GM19193 (cell line): ENCODE measurements around the gene PLCB3.

Experiments
- POLR2A ChIP-seq: IDR thresholded peaks from 4 replicates; pipeline ENCODE4 v1.6.1; 2011; ENCODE audit not compliant: insufficient read depth, insufficient read length; ENCODE audit errors: extremely low read depth

PLCB3 gene

GRCh38 chr11:64275841-64276240, 24.5 kb downstream of the PLCB3 start:
- TF ChIP-seq POLR2A, result no peak

GRCh38 chr11:64276653-64277431, 25.5 kb downstream of the PLCB3 start:
- no peak for TF ChIP-seq POLR2A

DNA sequence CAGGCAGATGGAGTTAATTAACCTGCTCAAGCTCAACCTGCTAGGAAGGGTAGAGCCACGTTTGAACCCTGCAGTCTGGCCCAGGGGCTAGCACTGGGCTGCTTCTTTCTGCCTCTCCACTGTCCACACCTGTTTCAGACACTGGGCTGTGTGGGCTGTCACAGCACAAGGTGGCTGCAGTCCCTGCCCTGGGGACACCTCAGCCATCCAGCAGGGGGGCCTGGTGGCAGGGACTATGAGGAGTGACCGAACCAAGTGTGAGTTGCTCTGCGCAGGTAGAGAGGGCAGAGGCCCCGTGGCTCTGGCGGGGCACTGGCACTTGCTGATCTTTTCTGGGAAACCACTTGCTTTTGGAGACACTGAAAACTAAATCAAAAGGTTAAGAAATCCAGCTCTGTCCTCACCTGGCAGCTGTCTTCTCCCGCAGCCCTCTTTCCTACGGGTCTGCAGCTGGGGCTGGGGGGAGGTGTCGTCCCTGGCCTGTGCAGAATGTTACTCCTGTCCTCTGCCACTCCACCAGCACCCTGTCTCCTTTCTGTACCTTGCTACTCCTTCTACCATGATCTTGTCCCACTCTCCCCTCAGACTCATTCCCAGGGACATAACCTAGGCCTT, 27.4 kb downstream of the PLCB3 start:
- TF ChIP-seq POLR2A, result no peak

DNA sequence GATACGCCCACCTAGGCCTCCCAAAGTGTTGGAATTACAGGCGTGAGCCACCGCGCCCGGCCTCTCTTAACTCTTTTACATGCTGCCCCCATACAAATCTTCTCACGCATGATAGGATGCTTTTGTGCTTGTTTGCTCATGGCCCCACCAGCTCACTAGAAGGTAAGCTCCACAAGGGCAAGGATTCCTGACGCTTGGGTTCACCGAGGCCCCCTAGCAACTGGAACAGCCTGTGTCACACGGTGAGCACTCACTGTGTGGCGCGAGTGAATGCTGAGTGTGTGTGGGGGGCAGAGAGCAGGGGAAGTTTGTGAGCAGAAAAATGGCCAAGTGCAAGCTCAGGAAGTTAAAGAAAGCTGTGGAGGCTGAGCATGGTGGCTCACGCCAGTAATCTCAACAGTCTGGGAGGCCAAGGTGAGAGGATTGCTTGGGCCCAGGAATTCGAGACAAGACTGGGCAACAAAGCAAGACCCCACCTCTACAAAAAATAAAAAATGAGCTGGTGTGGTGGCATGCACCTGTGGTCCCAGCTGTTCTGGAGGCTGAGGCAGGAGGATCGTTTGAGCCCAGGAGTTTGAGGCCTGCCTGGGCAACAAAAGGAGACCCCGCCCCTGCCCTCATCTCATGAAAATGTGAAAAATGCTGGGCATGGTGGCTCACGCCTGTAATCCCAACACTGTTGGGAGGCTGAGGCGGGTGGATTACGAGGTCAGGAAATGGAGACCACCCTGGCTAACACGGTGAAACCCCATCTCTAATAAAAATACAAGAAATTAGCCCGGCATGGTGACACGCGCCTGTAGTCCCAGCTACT, 30.8 kb downstream of the PLCB3 start:
- no peak for TF ChIP-seq POLR2A

DNA sequence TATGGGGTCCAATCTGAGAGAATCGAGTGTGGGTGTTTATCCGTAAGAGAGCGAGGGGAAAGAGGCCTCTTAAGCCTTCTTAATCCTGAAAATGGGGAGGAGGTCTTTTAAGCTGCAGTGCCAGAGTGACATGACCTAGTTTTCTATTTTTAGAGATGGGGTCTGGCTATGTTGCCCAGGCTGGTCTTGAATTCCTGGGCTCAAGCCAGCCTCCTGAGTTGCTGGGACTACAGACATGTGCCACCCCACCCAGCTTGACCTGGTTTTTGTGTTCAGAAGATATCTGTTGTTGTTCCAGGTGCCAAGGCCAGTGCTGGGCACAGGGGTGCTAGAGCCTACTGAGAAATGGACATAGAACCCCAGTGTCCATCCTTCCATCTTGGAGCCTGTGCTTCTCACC, 31.8 kb downstream of the PLCB3 start:
- TF ChIP-seq POLR2A, result no peak

- peak; percentile 47 for TF ChIP-seq POLR2A
Observed at GRCh38 chr11:64284048-64284961, 33.0 kb downstream of the PLCB3 start, which contains the start of gene BAD. BAD (minus strand) TSS chr11:64284665; CDS start chr11:64284368, 297 bp downstream.

DNA sequence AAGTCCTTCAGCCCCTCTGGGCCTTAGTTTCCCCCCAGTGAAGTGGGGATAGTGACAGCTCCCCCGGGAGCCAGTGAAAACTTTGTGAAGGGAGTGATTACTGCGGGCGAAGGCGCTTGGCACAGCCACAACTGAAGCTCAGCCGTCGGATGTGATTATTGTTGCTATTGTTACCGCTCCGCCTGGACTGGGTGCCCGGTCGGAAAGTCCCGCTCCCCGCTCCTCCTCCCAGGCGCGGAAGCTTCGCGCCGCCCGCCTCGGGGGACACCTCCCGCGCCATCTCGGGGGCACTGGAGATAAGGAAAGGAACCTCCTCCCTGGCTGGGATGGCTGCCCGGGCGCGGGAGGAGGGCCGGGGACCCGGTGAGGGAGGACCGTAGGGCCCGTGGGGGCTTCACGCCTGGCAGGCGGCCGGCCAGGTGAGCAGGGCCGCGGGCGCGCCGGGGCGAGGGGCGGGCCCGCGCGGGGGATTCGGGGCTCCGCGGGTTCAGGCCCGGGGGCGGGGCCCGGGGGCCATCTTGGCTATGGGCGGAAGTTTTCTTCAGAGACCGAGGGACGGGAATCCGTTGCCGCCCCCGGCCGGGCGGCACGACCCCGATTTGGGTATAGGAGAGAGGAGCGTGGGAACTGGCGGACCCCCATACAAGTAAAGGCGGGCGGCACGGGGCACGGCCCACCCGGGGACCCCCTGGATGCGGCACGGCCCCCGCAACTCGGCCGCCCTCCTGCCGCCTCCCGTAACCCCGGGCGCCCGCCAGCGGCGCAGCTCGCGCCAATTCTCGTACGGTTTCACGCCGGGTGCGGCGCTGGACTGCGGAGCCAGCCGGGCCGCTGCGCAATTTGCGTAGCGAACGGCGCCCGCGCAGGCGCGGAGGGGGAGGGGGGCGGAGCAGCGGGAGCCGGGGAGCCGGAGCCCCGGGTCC, 33.9 kb downstream of the PLCB3 start, which contains the start of gene GPR137:
Gene GPR137 (plus strand): TSS at position 887 of the 923 bp plus-strand sequence. CDS start 677 bp downstream, outside the sequence.
- no peak for TF ChIP-seq POLR2A

DNA sequence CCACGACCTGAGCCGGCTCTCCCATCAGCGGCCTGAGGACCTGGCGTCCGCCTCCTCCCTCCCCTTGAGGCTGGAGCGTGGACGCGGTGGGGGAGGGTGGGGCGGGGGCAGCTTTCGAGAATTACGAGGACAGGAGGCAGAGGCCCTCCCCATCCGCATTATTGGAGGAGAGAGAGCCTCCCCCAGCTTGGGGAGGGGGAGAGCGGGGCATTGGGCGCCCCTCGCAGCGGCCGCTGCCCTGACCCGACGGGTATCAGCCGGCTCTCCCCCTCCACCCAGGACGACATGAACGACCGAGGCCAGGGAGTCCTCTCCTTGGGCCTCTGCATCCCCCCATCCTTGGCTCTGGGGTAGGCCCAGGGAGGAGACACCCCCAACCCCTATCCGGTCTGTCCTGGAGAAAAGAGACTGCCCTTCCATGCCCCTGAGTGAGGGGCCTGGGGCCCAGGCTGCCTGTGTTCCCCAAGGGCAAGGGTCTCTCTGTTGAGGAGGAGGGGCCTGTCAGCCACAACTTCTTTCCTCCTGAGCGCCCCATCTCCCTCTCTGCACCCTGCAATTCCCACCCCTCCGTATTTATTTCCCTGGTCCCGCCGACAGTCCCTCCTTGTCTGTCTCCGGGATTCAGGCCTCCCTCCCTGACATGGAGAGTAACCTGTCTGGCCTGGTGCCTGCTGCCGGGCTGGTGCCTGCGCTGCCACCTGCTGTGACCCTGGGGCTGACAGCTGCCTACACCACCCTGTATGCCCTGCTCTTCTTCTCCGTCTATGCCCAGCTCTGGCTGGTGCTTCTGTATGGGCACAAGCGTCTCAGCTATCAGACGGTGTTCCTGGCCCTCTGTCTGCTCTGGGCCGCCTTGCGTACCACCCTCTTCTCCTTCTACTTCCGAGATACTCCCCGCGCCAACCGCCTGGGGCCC, 34.8 kb downstream of the PLCB3 start:
- TF ChIP-seq POLR2A, result no peak

DNA sequence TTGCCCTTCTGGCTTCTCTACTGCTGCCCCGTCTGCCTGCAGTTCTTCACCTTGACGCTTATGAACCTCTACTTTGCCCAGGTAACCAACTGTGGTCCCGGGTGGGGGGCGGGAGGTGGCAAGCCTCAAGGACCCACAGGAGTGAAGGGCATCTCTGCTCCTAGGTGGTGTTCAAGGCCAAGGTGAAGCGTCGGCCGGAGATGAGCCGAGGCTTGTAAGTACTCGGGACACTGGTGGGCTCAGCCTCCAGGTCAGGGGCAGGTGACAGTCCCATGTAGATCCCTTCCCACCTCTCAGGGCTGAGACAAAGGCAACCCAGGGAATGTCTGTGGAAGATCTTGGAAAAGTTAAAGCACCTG, 35.5 kb downstream of the PLCB3 start:
- no peak for TF ChIP-seq POLR2A

DNA sequence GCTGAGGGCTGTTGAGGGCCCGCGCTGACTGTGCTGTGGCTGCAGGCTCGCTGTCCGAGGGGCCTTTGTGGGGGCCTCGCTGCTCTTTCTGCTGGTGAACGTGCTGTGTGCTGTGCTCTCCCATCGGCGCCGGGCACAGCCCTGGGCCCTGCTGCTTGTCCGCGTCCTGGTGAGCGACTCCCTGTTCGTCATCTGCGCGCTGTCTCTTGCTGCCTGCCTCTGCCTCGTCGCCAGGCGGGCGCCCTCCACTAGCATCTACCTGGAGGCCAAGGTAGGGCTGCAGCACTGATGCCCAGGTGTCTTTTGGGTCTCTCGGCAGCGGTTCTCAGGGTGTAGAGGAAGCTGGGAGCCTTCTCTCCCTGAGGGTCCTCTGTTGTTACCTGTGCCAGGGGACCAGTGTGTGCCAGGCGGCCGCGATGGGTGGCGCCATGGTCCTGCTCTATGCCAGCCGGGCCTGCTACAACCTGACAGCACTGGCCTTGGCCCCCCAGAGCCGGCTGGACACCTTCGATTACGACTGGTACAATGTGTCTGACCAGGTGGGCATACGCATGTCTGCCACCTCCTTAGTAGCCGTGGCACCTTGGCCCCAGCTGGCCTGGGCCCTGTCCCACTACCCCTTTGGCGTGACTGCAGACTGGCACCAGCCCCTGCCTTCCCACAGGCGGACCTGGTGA, 36.5 kb downstream of the PLCB3 start:
- TF ChIP-seq POLR2A, result no peak

DNA sequence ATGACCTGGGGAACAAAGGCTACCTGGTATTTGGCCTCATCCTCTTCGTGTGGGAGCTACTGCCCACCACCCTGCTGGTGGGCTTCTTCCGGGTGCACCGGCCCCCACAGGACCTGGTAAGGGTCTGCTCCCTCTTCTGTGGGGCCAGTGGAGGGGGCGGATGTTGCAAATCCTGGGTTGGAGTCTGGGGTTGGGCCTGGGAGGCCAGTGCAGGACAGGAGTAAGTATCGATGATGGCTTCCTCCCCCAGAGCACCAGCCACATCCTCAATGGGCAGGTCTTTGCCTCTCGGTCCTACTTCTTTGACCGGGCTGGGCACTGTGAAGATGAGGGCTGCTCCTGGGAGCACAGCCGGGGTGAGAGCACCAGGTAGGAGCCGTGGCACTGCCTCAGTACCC, 37.0 kb downstream of the PLCB3 start:
- no peak for TF ChIP-seq POLR2A
